Cardiac ventricle fibroblast (primary cell): Measurements from ENCODE around the gene NGRN. TPM values are rescaled to one million over a fixed set of nuclear protein-coding genes. Genes with fewer than 3 reads are reported as not detected.

ENCODE experiments used
- total RNA-seq: library from RNA; depleted of rRNA; stranded (reverse); fragments of >200 nt; gene quantifications from 2 replicates; pipeline ENCODE4 v1.2.3, GENCODE V29; 2015

The NGRN gene
- 38.4 and 49.5 TPM in 2 replicates for total RNA-seq

GRCh38 chr15:90265271-90266060 is at the start of gene NGRN:
NGRN (plus strand) TSS chr15:90265672; CDS start chr15:90265713, 41 bp downstream.

GRCh38 chr15:90233387-90234095 is 31.9 kb upstream of the NGRN start, which contains the start of gene CIB1:
CIB1 (minus strand) TSS chr15:90233941; CDS start chr15:90233885, 56 bp downstream.

GRCh38 chr15:90234096-90234988 is 31.1 kb upstream of the NGRN start, which contains the start of gene GDPGP1:
GDPGP1 (plus strand) TSS chr15:90234209; CDS start chr15:90240909, 6,700 bp downstream.

GRCh38 chr15:90249203-90249863 is 16.1 kb upstream of the NGRN start, which contains the start of gene TTLL13:
TTLL13 (plus strand) TSS chr15:90249556; CDS start chr15:90250631, 1,075 bp downstream.

Other genes starting within 250 kb of the NGRN start
- gene IDH2, start 163.2 kb upstream of the NGRN start, total RNA-seq: 24.0 and 27.2 TPM in 2 replicates
- 14.7 and 24.3 TPM in 2 replicates for gene SEMA4B, start 64.3 kb upstream of the NGRN start, total RNA-seq
- 29.1 and 29.3 TPM in 2 replicates for gene CIB1, start 31.7 kb upstream of the NGRN start, total RNA-seq
- 4.7 and 16.0 TPM in 2 replicates for gene GDPGP1, start 31.5 kb upstream of the NGRN start, total RNA-seq
- gene TTLL13, start 16.1 kb upstream of the NGRN start, total RNA-seq: not detected in 2 replicates
- 0.19 and 0.34 TPM in 2 replicates for gene ZNF774, start 86.6 kb downstream of the NGRN start, total RNA-seq
- 133 and 150 TPM in 2 replicates for gene IQGAP1, start 122.6 kb downstream of the NGRN start, total RNA-seq